DOHH2 (cell line): ENCODE data around the gene TPSAB1.
"Not testable (repeated sequence)": the region's sequence is repeated elsewhere in the genome, so short reads cannot be mapped to it uniquely, and the experiment has no call there.

Experiments
- H3F3A ChIP-seq: fragments of 200-600 bp; sonication (generic), shearing (Covaris generic); 2 replicates; pipeline ENCODE4 v1.6.0; 2016; ENCODE audit warnings: antibody characterized with exemption, mild to moderate bottlenecking; ENCODE audit not compliant: control insufficient read depth, insufficient read depth
- H3K27ac ChIP-seq: fragments of 200-600 bp; sonication (generic); 2 replicates; pipeline ENCODE4 v1.5.1; 2014; ENCODE audit warnings: low read depth, mild to moderate bottlenecking, low read length, moderate library complexity
- H3K27me3 ChIP-seq: fragments of 200-600 bp; sonication (generic); 2 replicates; pipeline ENCODE4 v1.6.1; 2014; ENCODE audit warnings: mild to moderate bottlenecking, low read length, mixed read lengths; ENCODE audit not compliant: control insufficient read depth
- H3K36me3 ChIP-seq: fragments of 200-600 bp; sonication (generic); 2 replicates; pipeline ENCODE4 v1.6.1; 2014; ENCODE audit warnings: mild to moderate bottlenecking, low read length, moderate library complexity, mixed read lengths; ENCODE audit not compliant: control insufficient read depth
- H3K4me1 ChIP-seq: fragments of 200-600 bp; sonication (generic); 2 replicates; pipeline ENCODE4 v1.6.1; 2014; ENCODE audit warnings: mild to moderate bottlenecking, low read length, mixed read lengths; ENCODE audit not compliant: control insufficient read depth
- H3K4me2 ChIP-seq: fragments of 200-600 bp; sonication (generic); 2 replicates; pipeline ENCODE4 v1.6.0; 2014; ENCODE audit warnings: mild to moderate bottlenecking, low read length, moderate library complexity
- H3K4me3 ChIP-seq: fragments of 200-600 bp; sonication (generic); 2 replicates; pipeline ENCODE4 v1.5.1; 2014; ENCODE audit warnings: mild to moderate bottlenecking, low read length, mixed read lengths
- H3K79me2 ChIP-seq: fragments of 200-600 bp; sonication (generic); 2 replicates; pipeline ENCODE4 v1.6.1; 2014; ENCODE audit warnings: mild to moderate bottlenecking, low read length, mixed read lengths; ENCODE audit not compliant: control insufficient read depth
- H3K9me2 ChIP-seq: fragments of 200-600 bp; sonication (generic); replicated peaks from 2 replicates; pipeline ENCODE4 v1.6.1; 2014; ENCODE audit warnings: mild to moderate bottlenecking, low read length, mixed read lengths; ENCODE audit not compliant: control insufficient read depth
- H3K9me3 ChIP-seq: fragments of 200-600 bp; sonication (generic); 2 replicates; pipeline ENCODE4 v1.6.1; 2014; ENCODE audit warnings: antibody characterized with exemption, low read length, mixed read lengths; ENCODE audit not compliant: control insufficient read depth, insufficient read depth
- H4K20me1 ChIP-seq: fragments of 200-600 bp; sonication (generic); 2 replicates; pipeline ENCODE4 v1.6.0; 2014; ENCODE audit warnings: low read depth, mild to moderate bottlenecking, antibody characterized with exemption, low read length, moderate library complexity; ENCODE audit not compliant: control insufficient read depth, insufficient read depth
- CTCF ChIP-seq: fragments of 200-600 bp; sonication (generic); IDR thresholded peaks from one replicate; pipeline ENCODE4 v1.5.1; 2014; ENCODE audit warnings: antibody characterized with exemption, mild to moderate bottlenecking, low read depth, low read length; ENCODE audit not compliant: poor library complexity, severe bottlenecking
- EZH2phosphoT487 ChIP-seq: fragments of 200-600 bp; sonication (generic); IDR thresholded peaks from 2 replicates; pipeline ENCODE4 v1.6.1; 2017; ENCODE audit warnings: borderline replicate concordance, mild to moderate bottlenecking, antibody characterized with exemption, low read length, moderate library complexity, mixed read lengths

Gene TPSAB1

GRCh38 chr16:1265090-1265630 lies 24.7 kb downstream of the TPSAB1 start:
- no peaks in the 10 kb centered on the region for H4K20me1 ChIP-seq
- H3K27ac ChIP-seq: no peak overlapping the region
- no peaks in the 10 kb centered on the region for H3K36me3 ChIP-seq
- peaks cover 5% of the 10 kb centered on the region; the same call in 1 of the 2 replicates for H3K27me3 ChIP-seq
- H3K9me3 ChIP-seq: peaks cover 6% of the 10 kb centered on the region; the same call in 1 of the 2 replicates
- no peaks in the 10 kb centered on the region for H3K9me2 ChIP-seq
- no peak overlapping the region for H3K4me2 ChIP-seq
- H3K4me1 ChIP-seq: no peaks in the 10 kb centered on the region
- no peak for TF ChIP-seq EZH2phosphoT487
- no peaks in the 10 kb centered on the region for H3K79me2 ChIP-seq
- no peak overlapping the region for H3K4me3 ChIP-seq
- H3F3A ChIP-seq: no peaks in the 10 kb centered on the region

- TF ChIP-seq CTCF (no peak), EZH2phosphoT487 (no peak)
- Histone ChIP-seq H3K4me1 (peaks cover under 1% of the 10 kb centered on the region), H3K27ac (no peak overlapping the region), H3K4me2 (no peak overlapping the region), H4K20me1 (no peaks in the 10 kb centered on the region), H3K27me3 (peaks cover 5% of the 10 kb centered on the region; the same call in 1 of the 2 replicates), H3K9me3 (peaks cover 6% of the 10 kb centered on the region; the same call in 1 of the 2 replicates), H3F3A (peaks cover 4% of the 10 kb centered on the region), H3K9me2 (no peaks in the 10 kb centered on the region), H3K36me3 (no peaks in the 10 kb centered on the region), H3K79me2 (no peaks in the 10 kb centered on the region), H3K4me3 (no peak overlapping the region)
Measured at GRCh38 chr16:1265826-1266225, 25.3 kb downstream of the TPSAB1 start.

- not testable (repeated sequence) for H3K9me3 ChIP-seq, H3K4me2 ChIP-seq, H3K27me3 ChIP-seq, H3K36me3 ChIP-seq, H3K9me2 ChIP-seq, H3K27ac ChIP-seq, H3F3A ChIP-seq, H3K4me3 ChIP-seq, H4K20me1 ChIP-seq, H3K79me2 ChIP-seq
- H3K4me1 ChIP-seq: peaks cover 22% of the 10 kb centered on the region
Measured at GRCh38 chr16:1269418-1269817, 28.9 kb downstream of the TPSAB1 start.

- Histone ChIP-seq H3F3A (peaks cover 5% of the 10 kb centered on the region), H3K9me2 (no peaks in the 10 kb centered on the region), H3K27me3 (no peaks in the 10 kb centered on the region), H3K4me3 (peak overlapping the region; percentile 31), H3K79me2 (no peaks in the 10 kb centered on the region), H3K4me2 (peak overlapping the region; percentile 95), H3K27ac (no peak overlapping the region), H3K9me3 (no peaks in the 10 kb centered on the region), H4K20me1 (peaks cover 6% of the 10 kb centered on the region; the same call in 1 of the 2 replicates), H3K36me3 (no peaks in the 10 kb centered on the region), H3K4me1 (peaks cover 22% of the 10 kb centered on the region)
- TF ChIP-seq CTCF: no peak
- TF ChIP-seq EZH2phosphoT487: no peak
Measured at GRCh38 chr16:1271380-1271723, 30.8 kb downstream of the TPSAB1 start.

- H4K20me1 ChIP-seq, H3K36me3 ChIP-seq, H3K79me2 ChIP-seq, H3K9me3 ChIP-seq, H3K9me2 ChIP-seq, H3K27me3 ChIP-seq, H3F3A ChIP-seq: not testable (repeated sequence)
- Histone ChIP-seq H3K4me2 (peak overlapping the region; percentile 95), H3K27ac (peak overlapping the region; percentile 52), H3K4me1 (peaks cover 22% of the 10 kb centered on the region), H3K4me3 (peak overlapping the region; percentile 66)
Measured at GRCh38 chr16:1271724-1272413, 31.4 kb downstream of the TPSAB1 start.
